Neural progenitor cell (in vitro differentiated cells): ENCODE measurements around the gene BCAS3.

Experiments
- CTCF ChIP-seq: fragments of 200-600 bp; sonication (generic); IDR thresholded peaks from 2 replicates; pipeline ENCODE4 v1.5.1; 2017; ENCODE audit warnings: antibody characterized with exemption, mild to moderate bottlenecking
- EZH2 ChIP-seq: fragments of 200-600 bp; sonication (generic); IDR thresholded peaks from 2 replicates; pipeline ENCODE4 v1.6.1; 2017; ENCODE audit warnings: antibody characterized with exemption, mild to moderate bottlenecking, moderate library complexity
- EZH2phosphoT487 ChIP-seq: fragments of 200-600 bp; sonication (generic); IDR thresholded peaks from 2 replicates; pipeline ENCODE4 v1.6.1; 2017; ENCODE audit warnings: antibody characterized with exemption

- TF ChIP-seq CTCF (no peak), EZH2 (no peak), EZH2phosphoT487 (no peak)
Measured at GRCh38 chr17:61362396-61362795, 684.7 kb downstream of the BCAS3 start.
